GM18907 (cell line): Measurements from ENCODE around the gene WFIKKN2.
"Not testable (repeated sequence)": the region's sequence is repeated elsewhere in the genome, so short reads cannot be mapped to it uniquely, and the experiment has no call there.

Experiments
- ATAC-seq: cut with Tn5 transposase; IDR thresholded peaks from one replicate; pipeline ENCODE4 v1.9.1; 2021; ENCODE audit warnings: mild to moderate bottlenecking, moderate library complexity; ENCODE audit not compliant: unreplicated experiment

Gene WFIKKN2

DNA sequence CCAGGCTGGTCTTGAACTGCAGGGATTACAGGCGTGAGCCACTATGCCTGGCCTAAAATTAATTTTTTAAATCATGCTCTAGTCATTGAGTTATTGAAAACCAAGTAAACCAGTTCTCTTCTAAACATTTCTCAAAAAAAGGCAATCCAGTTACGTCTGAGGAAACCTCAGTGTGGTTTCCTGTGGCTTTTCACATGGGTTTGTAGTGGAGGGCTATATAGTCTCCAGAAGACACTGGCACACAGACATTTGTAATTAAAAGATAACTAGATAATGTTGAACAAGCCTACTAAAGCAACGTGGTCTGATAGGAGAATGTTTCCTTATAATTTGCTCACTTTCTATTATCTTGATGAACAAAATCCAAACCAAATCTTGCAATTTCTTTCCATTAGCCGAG, 36.0 kb downstream of the WFIKKN2 start:
- ATAC-seq: no peak

- no peak for ATAC-seq
Measured at GRCh38 chr17:50871898-50872297, 36.5 kb downstream of the WFIKKN2 start.

GRCh38 chr17:50872710-50873424, 37.5 kb downstream of the WFIKKN2 start:
- ATAC-seq: no peak

- no peak for ATAC-seq
Measured at GRCh38 chr17:50875074-50875473, 39.7 kb downstream of the WFIKKN2 start.

DNA sequence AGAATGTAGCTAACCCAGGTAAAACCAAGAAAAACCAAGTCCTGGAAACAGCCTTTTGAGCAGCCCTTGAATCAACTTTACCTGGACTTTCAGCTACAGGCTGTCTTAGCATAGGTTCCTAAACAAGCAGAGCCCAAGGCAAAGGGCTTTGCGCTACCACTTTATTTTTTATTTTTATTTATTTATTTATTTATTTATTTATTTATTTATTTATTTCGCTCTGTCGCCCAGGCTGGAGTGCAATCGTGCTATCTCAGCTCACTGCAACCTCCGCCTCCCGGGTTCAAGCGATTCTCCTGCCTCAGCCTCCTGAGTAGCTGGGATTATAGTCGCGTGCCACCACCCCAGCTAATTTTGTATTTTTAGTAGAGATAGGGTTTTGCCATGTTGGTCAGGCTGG, 41.7 kb downstream of the WFIKKN2 start:
- ATAC-seq: not testable (repeated sequence)

GRCh38 chr17:50877838-50878237, 42.5 kb downstream of the WFIKKN2 start:
- ATAC-seq: no peak

- ATAC-seq: no peak
Measured at GRCh38 chr17:50879086-50879485, 43.7 kb downstream of the WFIKKN2 start.

GRCh38 chr17:50881182-50881581, 45.8 kb downstream of the WFIKKN2 start:
- ATAC-seq: no peak

GRCh38 chr17:50882851-50883250, 47.5 kb downstream of the WFIKKN2 start:
- ATAC-seq: no peak

DNA sequence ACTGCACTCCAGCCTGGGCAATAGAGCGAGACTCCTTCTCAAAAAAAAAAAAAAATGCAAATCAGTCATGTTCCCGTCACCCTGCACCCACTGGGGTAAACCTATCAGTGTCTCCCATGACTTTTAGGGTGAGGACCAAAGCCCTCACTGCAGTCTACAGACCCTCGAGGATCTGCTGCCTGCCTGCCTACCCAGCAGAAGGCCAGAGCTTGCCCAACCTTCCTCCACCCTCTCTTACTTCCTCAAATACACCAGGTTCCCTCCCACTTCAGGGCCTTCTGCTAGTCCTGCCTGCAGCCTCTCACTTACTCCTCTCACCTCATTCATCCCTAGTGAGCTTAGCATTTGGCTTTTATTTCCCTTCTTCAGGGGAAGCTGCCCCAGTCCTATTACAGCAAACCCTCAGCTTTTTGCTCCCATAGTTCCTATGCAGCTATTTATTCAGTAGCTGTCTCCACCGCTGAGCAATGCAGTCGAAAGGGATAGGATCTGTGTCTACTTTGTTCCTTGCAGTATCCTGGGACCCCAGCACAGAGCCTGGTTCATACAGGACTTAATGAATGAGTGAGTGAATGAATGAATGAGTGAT, 48.6 kb downstream of the WFIKKN2 start:
- ATAC-seq: no peak

DNA sequence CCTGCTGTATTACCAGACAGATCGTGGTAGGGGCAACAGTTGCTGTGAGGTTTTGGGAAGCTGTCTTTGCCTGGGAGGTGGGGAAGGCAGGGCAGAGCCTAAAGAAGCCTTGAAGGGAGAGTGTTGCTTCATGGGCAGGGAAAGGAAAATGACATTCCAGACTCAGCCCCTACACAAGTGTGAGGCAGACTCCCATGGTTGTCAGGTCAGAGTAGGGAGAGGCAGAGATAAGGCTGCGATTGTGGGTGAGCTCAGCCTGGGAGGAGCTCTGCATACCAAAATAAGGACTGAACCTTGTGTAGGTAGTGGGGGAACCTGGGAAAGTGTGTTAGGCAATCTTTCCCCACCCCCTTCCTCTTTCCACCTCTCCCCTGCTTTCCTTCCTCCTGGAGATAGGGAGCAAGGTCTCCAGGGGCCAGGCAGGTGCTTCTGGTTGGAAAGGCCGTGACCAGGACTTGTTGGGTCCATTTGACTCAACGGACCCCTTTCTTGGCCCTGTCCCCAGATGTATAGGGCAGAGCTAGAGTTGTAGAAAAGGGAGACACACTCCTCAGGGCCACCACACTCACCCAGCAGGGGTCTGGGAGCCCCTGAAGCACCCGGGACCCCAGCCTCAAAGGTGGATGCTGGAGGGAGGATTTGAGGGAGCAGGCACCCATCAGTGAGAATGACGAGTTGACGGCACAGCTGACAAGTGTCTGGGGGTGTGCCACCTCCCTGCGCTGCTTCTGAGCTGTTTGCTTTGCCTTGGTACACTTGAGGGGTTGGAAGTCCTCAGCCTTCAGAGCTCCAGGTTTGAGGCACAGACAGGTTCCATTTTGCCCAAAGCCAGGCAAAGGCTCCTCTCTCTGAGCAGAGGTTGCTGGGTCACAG, 49.3 kb downstream of the WFIKKN2 start:
- no peak for ATAC-seq

DNA sequence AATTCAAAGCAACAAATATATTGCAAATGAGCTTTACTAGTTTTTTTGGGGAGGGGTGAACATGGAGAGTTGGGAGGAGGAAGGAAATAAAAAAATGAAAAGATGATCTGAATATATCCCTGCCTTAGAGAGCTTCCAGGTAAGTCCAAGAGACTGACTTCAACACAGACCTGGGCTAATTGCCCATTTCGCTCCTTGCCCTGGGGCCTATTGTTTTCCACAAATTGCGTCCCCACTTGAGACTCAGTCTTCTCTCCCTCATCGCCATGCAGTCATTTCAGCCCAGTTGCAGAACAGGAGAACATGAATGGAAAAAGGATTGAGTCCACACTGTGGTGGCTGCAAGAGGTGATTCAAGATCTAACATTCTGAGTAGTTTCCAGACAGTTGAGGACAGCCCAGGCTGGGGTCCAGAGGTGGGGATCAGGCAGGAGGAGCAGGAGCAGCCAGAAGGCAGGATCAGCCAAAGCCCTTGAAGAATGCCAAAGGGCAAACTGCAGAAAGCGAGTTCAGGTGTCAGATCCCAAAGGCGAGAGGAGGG, 52.4 kb downstream of the WFIKKN2 start:
- ATAC-seq: no peak

GRCh38 chr17:50889528-50890118, 54.2 kb downstream of the WFIKKN2 start:
- no peak for ATAC-seq

DNA sequence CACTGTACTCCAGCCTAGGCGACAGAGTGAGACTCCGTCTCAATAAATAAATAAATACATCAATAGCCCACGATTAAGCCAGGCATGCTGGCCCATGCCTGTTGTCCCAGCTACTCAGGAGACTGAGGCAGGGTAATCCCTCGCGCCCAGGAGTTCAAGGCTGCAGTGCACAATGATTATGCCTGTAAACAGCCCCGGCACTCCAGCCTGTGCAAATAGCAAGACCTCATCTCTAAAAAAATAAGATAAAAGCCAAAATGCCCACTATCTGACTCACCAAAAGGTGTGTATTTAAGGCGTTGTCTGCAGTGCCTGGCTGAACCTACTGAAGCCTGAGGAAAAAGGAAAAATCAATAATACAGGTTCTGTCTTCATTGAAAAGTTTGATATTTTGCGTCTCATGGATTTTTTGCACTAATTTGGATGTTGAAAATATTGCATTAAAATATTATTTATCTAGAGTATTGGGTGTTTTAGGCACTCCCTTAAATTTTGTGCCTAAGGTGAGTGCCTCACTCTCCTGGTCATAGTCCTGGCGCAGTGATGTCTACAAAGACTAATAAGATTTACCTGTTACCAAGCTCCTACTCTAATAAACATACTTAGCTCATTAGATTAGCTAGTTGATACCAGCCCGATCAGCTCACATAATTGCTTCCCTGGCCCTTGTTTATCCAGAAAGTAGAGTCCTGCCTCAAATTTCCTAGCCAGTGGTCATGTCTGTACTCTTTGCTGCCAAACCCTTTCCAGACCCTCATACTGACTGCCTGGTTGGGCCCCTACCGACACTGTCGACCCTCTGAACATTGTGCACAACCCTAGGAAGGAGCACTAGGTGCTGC, 55.5 kb downstream of the WFIKKN2 start:
- no peak for ATAC-seq

- no peak for ATAC-seq
Measured at GRCh38 chr17:50891577-50891989, 56.2 kb downstream of the WFIKKN2 start.
